GM06990 (cell line): ENCODE measurements around the gene TMEM59L.
"Not testable (repeated sequence)": the region's sequence is repeated elsewhere in the genome, so short reads cannot be mapped to it uniquely, and the experiment has no call there.

Experiments
- DNase-seq: peaks from one replicate; pipeline ENCODE4 v3.0.0-alpha.2; 2011; ENCODE audit not compliant: insufficient read length; ENCODE audit errors: extremely low read depth
- H3K27me3 ChIP-seq: replicated peaks from 2 replicates; pipeline ENCODE4 v1.6.0; 2011; ENCODE audit warnings: low read length; ENCODE audit not compliant: control insufficient read depth, insufficient read depth
- H3K36me3 ChIP-seq: 2 replicates; pipeline ENCODE4 v1.5.1; 2011; ENCODE audit warnings: low read length; ENCODE audit not compliant: control insufficient read depth, insufficient read depth
- H3K4me3 ChIP-seq: replicated peaks from 2 replicates; pipeline ENCODE4 v1.5.1; 2011; ENCODE audit warnings: low read depth, mild to moderate bottlenecking, control low read depth, low read length
- TF ChIP-seq, protein P1 (sequence below): IDR thresholded peaks from 2 replicates; pipeline ENCODE4 v1.5.1; 2011; ENCODE audit warnings: low read length, control low read depth, mild to moderate bottlenecking, inconsistent platforms; ENCODE audit not compliant: insufficient read depth, poor library complexity, severe bottlenecking

The TMEM59L gene

DNA sequence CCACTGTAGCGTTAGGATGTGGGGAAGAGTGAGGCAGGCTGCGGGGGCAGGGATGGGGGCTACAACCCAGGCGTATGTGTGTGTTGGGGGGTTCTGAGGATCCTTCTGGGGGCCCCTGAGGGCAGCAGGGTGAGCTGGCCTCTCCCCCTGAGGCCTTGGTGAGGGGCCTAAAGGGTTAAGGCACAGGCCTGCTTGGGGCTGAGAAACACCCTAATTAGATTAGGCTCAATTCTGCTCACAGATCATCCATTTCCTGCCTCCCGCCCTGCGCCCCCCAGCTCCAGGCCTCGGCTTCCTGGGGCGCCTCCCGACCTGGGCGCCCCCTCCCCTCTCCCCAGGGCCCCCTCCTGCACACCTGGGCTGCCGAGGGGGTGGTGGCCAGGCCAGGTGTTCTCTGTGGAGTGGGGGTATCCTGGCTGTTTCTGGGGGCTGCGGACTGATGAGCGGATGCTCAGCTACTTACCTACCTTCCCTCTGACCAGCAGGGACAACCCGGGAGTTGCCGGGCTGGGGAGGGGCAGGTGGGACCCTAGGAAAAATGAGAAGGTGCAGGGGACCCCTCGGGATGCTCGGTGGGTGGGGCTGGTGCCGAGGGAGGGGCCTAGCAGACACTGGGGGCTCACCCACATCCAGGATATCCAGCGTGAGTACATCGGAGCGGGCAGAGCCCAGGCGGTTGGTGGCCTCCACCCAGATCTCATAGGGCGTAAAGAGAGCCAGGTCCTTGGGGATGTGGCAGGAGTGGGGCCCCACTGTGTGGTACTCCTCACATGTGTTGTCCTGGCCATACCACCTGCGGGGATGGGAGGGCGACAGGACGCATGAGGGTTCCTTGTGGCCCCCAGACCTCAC, 14.6 kb upstream of the TMEM59L start:
- TF ChIP-seq, protein P1, sequence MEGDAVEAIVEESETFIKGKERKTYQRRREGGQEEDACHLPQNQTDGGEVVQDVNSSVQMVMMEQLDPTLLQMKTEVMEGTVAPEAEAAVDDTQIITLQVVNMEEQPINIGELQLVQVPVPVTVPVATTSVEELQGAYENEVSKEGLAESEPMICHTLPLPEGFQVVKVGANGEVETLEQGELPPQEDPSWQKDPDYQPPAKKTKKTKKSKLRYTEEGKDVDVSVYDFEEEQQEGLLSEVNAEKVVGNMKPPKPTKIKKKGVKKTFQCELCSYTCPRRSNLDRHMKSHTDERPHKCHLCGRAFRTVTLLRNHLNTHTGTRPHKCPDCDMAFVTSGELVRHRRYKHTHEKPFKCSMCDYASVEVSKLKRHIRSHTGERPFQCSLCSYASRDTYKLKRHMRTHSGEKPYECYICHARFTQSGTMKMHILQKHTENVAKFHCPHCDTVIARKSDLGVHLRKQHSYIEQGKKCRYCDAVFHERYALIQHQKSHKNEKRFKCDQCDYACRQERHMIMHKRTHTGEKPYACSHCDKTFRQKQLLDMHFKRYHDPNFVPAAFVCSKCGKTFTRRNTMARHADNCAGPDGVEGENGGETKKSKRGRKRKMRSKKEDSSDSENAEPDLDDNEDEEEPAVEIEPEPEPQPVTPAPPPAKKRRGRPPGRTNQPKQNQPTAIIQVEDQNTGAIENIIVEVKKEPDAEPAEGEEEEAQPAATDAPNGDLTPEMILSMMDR, result no peak
- Histone ChIP-seq H3K27me3 (no peaks in the 10 kb centered on the region; the same call in 1 of the 2 replicates), H3K4me3 (no peak overlapping the region), H3K36me3 (no peaks in the 10 kb centered on the region)
- no peak for DNase-seq

DNA sequence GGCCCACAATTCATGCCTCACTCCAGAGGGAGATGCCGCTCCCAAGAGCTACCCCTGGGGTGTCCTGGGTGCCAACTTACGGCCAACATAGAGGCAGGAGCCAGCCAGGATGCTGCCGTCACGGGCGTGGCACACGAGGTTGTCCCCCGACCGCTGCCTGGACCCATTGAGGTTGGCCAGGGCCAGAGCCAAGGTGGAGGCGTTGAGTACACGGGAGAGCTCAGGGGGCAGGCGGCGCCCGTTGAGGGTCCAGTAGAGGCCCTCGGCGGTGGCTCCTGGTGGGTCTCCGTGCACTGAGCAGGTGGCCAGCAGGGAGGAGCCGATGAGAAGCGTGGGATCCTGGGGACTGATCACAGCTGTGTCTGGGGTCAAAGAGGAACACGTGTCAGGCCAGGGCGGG, 13.2 kb upstream of the TMEM59L start:
- H3K27me3 ChIP-seq, result no peaks in the 10 kb centered on the region; the same call in 1 of the 2 replicates
- no peak overlapping the region for H3K4me3 ChIP-seq
- no peaks in the 10 kb centered on the region for H3K36me3 ChIP-seq
- no peak for DNase-seq
- TF ChIP-seq, protein P1, result no peak

DNA sequence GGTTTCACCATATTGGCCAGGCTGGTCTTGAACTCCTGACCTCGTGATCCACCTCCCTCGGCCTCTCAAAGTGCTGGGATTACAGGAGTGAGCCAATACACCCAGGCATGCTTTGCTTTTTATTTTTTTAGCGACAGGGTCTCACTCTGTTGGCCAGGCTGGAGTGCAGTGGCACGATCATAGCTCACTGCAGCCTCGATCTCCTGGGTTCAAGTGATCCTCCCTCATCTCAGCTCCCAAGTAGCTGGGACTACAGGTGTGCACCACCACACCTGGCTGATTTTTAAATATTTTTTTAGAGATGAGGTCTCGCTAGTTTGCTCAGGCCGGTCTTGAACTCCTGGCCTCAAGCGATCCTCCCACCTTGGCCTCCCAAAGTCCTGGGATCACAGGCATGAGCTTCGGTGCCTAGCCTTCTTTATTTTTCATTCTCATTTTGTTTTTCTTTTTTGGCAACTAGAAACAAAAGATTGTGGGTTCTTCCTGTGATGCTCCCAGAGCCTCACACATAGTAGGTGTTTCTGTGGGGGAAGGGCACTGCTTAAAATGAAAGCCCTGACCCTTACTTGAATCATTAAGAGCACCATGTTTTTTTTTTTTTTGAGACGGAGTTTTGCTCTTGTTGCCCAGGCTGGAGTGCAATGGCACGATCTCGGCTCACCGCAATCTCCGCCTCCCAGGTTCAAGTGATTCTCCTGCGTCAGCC, 11.8 kb upstream of the TMEM59L start:
- H3K27me3 ChIP-seq, H3K4me3 ChIP-seq, H3K36me3 ChIP-seq, DNase-seq: not testable (repeated sequence)

DNA sequence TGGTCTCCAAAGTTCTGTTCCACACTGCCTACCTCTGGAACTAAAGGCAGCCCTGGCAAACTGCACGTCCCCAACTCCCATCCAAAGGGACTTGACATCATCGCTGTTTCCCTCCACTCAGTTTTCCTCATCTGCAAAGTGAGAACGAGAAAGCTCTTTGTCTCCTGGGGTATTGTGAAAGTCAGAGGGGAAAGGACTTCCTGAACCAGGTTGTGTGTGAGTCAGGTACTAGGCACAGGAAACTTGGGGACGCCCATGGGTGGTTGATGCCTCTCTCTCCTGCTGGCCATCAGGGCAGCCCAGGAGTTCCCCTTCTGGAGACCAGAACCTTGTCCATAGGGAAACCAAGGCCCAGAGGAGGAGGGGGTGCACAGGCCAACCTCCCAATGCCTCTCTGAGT, 10.8 kb upstream of the TMEM59L start:
- TF ChIP-seq, protein P1, result no peak
- H3K36me3 ChIP-seq, result no peaks in the 10 kb centered on the region
- no peak overlapping the region for H3K4me3 ChIP-seq
- DNase-seq, result no peak
- H3K27me3 ChIP-seq, result peaks cover 3% of the 10 kb centered on the region; the same call in 1 of the 2 replicates

DNA sequence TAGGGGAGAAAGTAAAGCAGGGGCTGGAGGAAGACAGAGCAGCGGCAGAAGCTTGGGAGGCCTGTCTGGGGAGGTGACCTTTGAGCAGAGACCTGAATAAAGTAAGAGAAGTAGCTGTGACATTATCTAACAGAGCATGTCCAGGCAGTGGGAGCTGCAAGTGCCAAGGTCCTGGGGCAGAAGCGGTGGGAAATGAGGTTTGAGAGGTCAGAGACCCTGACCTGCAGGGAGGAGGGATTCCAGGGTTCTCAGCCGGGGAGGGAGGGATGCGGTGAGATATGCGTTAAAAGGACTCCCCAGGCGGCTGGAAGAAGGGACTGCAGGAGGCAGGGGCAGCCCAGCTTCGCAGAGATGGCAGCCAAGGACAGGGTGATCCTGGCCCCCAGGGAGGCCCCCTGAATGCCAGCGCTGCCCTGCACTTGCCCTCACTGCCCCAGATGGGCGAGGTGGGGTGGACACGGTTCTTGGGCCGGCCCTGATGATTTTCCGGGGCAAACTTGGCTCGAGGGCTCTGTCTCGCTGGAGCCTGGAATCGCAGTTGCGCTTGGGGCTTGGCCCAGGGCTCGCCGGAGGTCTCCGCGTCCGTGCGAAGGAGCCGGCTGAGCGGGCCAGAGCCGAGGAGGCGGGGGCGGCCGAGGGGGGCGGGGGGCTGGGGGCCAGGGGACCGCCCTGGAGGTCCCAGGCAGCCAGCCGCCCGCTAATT, 9.3 kb upstream of the TMEM59L start:
- Histone ChIP-seq H3K4me3 (no peak overlapping the region), H3K36me3 (no peaks in the 10 kb centered on the region), H3K27me3 (peaks cover 6% of the 10 kb centered on the region)
- TF ChIP-seq, protein P1, result peak; percentile 29
- DNase-seq, result no peak
